Fibroblast of lung (primary cell): ENCODE results near the gene TRIL.

ENCODE experiments used
- CTCF ChIP-seq, 2 donors: IDR thresholded peaks in 1 of 2; conservative IDR thresholded peaks in 1 of 2; 1 replicate in 1 of 2; 2 replicates in 1 of 2; pipeline ENCODE4 v1.5.1; 2011 to 2012; ENCODE audit warnings: low read length in 2 of 2, control low read depth in 1 of 2, inconsistent platforms in 1 of 2, low read depth in 1 of 2, mild to moderate bottlenecking in 1 of 2
- EZH2 ChIP-seq: IDR thresholded peaks from 2 replicates; pipeline ENCODE4 v1.5.1; 2012; ENCODE audit warnings: low read length, control low read depth, mild to moderate bottlenecking; ENCODE audit errors: missing control alignments

GRCh38 chr7:28988091-28988490, 30.0 kb upstream of the TRIL start:
- TF ChIP-seq CTCF (conservative IDR thresholded peaks at IDR 0.05 in 1 of 2, IDR thresholded peaks at IDR 0.05 in 1 of 2; ENCODE audit: low read depth in 1 of 2, low read length in 2 of 2) (no peak), EZH2 (no peak)
